Stimulated activated CD4-positive, alpha-beta T cell treated with anti-CD3 and anti-CD28 coated beads, Interleukin-12 subunit alpha, Interleukin-12 subunit beta, amount 100 ng/mL, for 24 hours (primary cell): ENCODE results near the gene MDP1.
"Not testable (repeated sequence)": the region's sequence is repeated elsewhere in the genome, so short reads cannot be mapped to it uniquely, and the experiment has no call there.

Experiments used
- DNase-seq, 2 experiments: peaks; one replicate each; pipeline ENCODE4 v3.0.0-alpha.2; 2020; ENCODE audit warnings: low read depth in 2 of 2

The MDP1 gene

DNA sequence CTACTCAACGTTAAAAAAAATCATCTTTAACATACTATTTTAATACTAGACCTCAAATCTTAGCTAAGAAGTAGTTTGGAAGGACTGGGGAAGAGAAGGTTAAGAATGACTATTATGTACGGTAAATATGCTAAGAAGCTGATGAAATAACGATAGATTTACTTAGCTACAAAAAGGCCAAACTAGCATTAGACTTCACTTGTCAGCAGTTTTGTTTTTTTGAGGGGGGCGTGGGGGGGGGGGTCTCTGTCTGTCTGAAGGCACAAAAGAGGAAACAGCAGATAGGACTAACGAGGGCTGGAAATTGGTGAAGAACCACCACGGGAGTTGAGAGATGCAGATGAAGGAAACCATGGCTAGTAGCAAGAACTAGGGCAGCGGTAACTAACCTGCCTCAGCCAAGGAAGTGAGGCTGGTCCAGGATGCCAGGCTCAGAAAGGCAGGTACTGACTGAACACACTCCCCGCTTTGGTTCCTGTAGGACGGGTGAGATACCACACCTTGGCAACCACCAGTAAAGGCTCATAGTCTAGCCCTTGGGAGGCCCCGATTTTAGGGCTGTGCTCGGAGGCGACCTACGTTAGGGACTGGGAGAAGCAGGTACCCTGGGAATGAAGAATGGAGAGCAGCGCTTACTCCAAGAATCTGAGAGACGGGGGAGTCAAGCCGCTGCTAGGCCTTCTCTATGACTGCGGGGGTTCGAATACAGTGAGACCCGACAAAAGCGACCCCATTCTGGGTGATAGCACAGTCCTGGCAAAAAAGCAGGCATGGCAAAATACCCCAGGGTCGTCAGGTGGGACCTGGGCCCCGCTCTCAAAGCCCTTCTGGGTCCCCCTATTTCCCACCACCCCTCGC lies 15.6 kb upstream of the MDP1 start:
- no peak for DNase-seq

- no peak for DNase-seq
These were observed 13.0 kb upstream of the MDP1 start for GRCh38 chr14:24228902-24229301.

DNA sequence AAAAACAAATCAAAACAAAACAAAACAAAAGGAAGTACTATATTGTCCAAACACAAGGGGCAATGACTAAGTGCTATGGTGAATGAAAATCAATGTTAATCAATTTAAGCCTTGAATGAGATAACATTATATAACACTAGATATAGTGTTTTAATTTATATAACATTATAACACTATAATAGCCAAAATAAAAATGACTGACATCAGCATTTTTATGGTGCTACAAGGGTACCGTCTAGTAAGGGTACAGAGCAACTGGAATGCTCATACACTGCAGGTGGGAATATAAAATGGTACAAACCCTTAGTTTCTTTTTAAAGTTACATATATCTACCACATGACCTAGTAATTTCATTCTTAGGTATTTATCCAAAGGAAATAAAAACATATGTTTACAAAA lies 10.6 kb upstream of the MDP1 start:
- no peak for DNase-seq

DNA sequence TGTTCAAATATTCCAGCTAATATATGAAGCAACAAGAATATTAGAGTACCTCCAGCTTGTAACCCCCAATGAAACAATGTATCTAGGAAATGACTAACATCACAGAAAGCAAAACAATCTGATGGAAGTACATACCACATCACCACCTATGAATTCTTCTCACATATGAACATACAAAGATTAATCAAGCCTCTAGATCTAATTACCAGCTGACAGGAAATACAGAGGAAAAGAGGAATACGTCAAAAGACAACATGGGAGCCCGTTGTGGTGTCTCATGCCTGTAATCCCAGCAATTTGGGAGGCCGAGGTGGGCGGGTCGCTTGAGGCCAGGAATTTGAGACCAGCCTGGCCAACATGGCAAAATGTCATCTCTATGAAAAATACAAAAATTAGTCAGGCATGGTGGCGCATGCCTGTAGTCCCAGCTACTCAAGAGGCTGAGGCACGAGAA lies 8.8 kb upstream of the MDP1 start:
- no peak for DNase-seq

DNA sequence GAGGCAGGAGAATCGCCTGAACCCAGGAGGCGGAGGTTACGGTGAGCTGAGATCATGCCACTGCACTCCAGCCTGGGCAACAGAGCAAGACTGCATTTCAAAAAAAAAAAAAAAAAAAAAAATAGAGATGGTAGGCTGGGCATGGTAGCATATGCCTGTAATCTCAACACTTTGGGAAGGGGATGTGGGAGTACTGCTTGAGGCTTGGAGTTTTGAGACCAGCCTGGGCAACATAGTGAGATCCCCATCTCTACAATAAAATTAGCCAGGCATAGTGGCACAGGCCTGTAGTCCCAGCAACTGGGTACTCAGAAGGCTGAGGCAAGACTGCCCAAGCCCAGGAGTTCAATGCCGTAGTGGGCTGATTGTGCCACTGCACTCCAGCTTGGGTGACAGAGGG lies 7.1 kb upstream of the MDP1 start:
- not testable (repeated sequence) for DNase-seq

- DNase-seq: no peak
These were observed 3.7 kb upstream of the MDP1 start for GRCh38 chr14:24219521-24219920.

- DNase-seq: no peak
These were observed 3.2 kb upstream of the MDP1 start for GRCh38 chr14:24219080-24219479.

DNA sequence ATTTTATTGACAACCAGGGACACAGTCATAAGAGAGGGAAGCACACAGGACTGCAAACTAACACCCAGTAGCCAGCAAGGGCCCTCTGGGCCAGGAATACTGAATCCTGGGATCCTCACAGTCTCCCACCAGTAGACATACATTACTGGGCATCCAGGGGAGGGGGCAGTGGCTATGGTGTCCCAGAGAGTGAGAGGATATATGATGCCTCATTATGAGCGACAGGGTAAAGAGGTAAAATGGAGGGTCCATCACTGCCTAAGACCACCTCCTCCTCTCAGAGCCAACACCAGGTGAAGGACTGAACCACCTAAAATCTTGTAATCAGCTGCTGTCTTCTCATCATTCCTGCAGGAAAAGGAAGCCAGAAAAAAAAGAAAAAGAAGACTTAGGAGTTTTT lies 1.0 kb upstream of the MDP1 start:
- not testable (repeated sequence) for DNase-seq

DNA sequence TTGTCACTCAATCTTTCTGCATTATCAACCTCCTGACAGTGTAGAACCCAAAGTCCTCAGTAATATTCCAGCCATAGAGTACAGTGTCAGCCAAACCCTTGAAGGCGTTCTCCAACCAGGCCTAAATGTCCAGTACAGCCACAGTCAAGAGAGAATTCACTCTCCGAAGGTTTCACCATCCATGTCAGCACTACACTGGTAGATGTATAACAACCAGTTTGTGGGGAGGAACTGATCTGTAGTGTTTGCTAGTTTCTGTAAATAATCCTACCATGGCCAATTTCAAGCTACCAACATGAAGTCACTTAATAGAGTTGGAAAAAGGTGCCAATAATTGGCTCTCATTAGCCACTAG lies 456 bp upstream of the MDP1 start:
- DNase-seq: no peak

DNA sequence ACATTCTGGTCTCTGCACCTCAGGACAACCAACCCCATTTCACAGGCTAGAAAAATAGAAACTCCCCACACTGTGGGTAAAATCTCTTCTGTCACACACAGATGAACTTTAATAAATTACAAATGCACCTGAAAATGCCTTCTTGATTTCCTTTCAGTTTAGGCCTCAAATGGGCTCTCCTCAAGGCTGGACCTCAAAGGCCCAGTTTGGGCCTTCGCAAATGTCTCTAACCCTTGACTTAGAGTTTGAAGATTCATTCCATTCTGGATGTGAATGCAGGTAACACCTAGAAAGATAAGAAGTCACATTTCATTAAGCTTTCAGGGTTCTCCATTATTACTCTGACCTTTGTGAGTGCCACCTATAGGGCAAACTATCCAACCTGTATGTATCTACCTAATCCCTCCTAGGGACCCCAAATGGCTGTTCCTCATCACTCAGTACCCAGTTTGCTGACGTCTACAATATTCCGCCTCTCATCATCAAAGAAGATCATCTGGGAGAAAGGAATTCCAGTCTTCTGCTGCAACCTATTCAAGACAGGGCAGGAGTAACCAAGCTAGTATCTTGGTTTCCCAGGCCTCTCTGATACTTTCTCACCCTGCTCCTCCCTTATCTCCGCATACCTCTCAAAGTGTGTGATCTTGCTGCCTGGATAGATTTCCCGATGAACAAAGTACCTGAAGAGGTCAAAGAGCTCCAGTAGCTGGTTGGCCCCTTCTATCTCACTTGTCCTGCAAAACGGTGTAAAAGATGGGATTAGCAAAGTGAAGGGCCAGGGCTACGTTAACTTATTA lies 1.8 kb downstream of the MDP1 start:
- no peak for DNase-seq

DNA sequence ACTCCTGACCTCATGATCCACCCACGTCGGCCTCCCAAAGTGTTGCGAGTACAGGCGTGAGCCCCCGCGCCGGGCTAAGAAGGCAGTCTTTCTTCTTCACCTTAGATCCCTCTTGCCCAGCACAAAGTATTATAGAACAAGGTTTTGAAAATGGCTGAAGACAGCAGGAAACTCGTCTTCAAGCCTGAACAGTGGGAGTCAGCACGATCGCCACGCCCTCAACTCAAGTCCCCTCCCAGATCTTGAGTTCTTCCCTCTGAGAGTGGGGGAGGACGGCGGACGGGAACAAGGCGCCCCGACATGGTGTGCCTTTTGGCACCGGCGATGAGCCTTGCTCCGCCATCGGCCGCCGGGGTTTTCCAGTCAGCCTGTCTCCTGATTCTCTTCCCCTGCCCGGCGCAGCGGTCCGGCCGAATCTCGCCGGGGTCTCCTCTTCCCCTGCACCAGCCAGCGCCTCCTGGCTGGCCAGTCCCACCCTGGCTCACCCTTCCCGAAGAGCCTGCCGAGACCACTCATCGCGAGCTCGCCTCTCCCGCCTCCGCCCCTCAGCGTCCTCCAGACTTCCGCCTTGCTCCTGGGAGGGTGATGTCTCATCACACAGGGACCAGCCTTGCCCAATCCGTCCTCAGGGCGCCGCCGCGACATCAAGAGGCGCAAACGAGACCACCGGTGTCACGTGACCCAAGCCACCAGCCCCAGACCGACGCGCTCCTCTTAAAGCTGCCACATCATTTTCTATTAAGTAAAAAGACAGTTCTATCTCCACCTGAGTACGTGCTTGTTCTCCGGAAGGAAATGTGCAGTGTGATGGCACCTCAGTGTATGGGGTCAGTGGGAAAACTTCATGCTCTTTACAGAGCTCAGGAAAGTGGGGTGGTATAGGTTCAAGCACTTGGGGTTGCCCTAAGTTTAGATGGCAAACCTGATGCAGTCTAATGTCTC lies 2.7 kb downstream of the MDP1 start, which contains the start of gene CHMP4A:
Gene CHMP4A (minus strand): TSS at position 565 of the 942 bp plus-strand sequence. CDS start 49 bp downstream, at position 516.
- DNase-seq: peak; percentile 92 to 95

GRCh38 chr14:24211311-24211710 lies 4.6 kb downstream of the MDP1 start:
- DNase-seq: no peak

- no peak for DNase-seq
These were observed 8.2 kb downstream of the MDP1 start for GRCh38 chr14:24207625-24208024.

- DNase-seq: no peak
These were observed 8.7 kb downstream of the MDP1 start for GRCh38 chr14:24207104-24207551.

DNA sequence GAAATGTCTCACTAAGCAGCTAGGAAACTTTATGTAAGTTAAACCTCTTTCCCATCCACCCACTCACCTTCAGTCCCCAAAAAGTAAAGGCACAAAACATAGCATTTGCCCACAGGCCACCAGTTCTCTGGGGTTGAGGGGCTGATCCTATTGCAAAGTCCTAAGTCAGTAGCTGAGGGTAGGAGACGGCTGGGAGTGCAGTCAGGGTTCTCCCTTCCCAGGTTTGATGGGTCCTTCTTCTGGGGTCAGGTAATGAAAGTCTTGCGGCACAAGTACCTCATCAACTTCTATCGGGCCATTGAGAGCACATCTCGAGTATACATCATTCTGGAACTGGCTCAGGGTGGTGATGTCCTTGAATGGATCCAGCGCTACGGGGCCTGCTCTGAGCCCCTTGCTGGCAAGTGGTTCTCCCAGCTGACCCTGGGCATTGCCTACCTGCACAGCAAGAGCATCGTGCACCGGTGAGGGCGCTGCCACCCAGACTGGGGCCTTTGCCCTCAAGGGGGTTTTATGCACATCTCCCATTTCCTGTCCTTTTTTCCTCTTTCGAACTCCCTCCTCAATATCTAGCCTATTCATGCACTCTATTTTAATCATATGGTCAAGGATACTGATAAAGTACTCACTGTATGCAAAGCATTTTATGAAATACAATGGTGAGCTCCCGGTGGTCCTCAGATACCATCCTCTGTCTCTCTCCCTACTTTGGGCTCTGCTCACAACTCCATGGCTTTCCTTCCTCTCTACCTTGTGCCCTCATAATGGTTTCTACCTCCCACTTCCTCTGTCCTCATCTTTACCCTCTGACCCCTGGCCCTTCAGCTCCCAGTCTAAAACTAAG lies 9.4 kb downstream of the MDP1 start:
- no peak for DNase-seq

GRCh38 chr14:24204163-24205146 lies 11.4 kb downstream of the MDP1 start:
- no peak for DNase-seq

DNA sequence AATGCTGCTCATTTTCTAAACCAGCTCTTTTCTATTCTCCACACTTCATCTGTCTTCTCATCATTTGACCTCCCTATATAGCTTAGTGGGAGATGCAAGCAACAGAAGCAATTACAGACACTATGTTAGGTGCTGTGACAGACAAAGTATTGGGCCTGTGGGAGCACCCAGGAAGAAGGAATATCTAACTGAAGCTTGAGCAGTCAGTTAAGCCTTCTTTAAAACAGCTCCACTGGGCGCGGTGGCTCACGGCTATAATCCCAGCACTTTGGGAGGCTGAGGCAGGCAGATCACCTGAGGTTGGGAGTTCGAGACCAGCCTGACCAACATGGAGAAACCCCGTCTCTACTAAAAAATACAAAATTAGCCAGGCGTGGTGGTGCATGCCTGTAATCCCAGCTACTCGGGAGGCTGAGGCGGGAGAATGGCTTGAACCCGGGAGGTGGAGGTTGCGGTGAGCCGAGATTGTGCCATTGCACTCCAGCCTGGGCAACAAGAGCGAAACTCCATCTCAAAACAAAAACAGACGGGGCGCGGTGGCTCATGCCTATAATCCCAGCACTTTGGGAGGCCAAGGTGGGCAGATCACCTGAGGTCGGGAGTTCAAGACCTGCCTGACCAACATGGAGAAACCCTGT lies 12.5 kb downstream of the MDP1 start:
- not testable (repeated sequence) for DNase-seq

DNA sequence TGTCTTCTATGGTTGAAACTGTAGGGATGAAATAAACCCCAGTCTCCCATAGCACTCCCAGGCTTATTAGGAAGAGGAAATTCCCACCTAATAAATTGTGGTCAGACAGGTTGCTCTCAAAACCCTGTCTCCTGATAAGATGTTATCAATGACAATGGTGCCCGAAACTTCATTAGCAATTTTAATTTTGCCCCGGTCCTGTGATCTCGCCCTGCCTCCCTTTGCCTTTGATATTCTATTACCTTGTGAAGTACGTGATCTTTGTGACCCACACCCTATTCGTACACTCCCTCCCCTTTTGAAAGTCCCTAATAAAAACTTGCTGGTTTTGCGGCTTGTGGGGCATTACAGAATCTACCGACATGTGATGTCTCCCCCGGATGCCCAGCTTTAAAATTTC lies 13.3 kb downstream of the MDP1 start:
- not testable (repeated sequence) for DNase-seq
